ENCODE results near the gene ZBTB48.
"Not testable (repeated sequence)": the region's sequence is repeated elsewhere in the genome, so short reads cannot be mapped to it uniquely, and the experiment has no call there.

Gene ZBTB48

DNA sequence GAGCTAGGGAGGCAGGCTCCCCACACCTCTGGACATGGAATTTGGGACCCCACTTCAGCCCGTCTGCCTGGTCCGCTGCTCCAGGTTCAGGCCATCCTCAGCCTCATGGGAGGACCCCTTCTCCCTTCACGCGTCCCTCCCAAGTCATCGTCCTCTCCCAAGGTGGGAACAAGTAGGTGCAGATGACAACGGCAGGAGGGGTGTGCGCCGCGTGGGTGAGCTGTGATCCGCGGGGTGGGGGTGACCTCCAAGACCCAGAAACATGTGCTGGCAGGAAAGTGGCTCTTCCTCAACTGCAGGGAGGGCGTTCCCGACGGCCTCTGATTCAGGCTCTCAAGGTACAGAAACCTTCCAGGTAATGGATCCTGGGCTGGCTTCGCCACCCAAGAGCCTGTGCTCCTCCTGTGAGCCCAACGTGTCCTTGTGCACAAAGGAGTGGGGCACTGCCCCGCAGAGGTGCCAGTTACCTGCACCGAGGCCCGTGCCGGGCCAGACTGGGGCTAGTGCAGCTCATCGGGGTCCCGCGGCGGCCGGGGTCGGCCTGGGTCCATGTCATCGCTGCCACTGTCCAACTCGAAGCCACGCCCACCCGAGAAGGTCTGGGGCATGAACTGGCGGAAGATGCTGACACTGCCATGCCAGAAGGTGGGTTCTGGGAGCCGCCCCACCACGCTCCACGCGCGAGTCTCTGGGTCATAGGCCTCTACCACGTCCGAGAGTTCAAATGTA, 13.2 kb downstream of the ZBTB48 start:
- DNase-seq: no peak

DNA sequence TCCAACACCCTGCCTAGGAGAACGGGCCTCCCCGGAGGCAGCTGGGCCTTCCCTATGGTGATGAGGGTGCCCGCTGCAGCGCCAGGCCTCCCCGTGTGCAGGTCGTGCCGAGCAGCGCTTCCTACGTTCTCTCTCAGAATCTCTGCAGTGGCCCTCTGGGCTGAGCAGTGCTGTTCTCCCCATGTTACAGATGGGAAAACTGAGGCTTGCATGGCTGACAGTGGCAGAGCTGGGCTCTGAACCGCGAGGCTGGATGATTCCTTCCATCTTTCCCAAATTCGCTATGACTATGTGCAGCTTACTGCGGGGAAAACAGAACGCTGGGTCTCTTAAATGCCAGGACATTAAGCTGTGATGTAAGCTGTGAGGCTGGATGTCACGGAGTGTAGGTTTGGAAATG, 14.0 kb downstream of the ZBTB48 start:
- DNase-seq: no peak

DNA sequence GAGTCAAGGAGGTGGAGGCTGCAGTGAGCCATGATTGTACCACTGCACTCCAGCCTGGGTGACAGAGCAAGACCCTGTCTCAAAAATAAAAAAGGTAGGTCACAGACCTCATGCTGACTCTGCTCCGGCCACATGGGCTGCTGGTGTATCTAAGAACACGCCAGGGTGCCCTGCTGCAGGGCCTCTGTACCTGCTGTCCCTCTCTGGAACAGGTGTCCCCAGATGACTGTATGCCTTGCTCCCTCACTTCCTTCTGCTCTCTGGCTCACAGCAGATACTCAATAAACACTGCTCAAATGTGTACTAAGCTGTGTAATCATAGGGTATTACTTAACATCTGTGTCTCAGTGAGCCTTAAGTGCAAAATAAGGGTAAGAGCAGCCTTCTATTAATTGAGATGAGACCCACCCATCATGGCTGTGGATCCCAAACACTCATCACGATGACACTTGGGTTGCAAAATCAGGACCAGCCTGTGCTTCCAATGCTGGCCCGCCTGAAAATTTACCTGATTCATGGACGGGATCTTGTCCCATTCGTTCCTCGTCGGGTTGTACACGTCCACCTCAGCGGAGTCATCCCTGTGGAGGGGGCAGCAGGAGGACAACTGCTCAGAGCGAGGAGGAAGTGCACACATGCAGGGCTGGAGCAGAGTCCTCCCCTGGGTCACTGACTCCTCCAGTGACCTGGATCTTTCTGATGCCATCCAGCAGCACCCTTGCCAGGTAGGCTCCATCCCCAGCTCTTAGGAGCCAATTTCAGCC, 15.4 kb downstream of the ZBTB48 start:
- no peak for DNase-seq

DNA sequence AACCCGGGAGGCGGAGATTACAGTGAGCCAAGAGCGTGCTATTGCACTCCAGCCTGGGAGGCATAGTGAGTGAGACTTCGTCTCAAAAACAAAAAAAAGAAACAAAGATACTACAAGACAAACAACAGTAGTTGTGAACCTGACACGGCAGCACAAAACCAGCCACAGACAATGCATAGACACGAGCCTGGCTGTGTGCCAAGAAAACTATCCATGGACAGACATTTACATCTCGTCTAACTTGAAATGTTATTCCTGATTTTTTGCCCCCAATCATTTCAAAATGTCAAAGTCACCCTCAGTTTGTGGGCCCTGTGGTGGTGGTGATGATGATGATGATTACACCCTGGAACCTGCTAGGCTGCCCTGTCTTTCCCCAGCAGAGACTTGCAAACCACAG, 16.6 kb downstream of the ZBTB48 start:
- no peak for DNase-seq

DNA sequence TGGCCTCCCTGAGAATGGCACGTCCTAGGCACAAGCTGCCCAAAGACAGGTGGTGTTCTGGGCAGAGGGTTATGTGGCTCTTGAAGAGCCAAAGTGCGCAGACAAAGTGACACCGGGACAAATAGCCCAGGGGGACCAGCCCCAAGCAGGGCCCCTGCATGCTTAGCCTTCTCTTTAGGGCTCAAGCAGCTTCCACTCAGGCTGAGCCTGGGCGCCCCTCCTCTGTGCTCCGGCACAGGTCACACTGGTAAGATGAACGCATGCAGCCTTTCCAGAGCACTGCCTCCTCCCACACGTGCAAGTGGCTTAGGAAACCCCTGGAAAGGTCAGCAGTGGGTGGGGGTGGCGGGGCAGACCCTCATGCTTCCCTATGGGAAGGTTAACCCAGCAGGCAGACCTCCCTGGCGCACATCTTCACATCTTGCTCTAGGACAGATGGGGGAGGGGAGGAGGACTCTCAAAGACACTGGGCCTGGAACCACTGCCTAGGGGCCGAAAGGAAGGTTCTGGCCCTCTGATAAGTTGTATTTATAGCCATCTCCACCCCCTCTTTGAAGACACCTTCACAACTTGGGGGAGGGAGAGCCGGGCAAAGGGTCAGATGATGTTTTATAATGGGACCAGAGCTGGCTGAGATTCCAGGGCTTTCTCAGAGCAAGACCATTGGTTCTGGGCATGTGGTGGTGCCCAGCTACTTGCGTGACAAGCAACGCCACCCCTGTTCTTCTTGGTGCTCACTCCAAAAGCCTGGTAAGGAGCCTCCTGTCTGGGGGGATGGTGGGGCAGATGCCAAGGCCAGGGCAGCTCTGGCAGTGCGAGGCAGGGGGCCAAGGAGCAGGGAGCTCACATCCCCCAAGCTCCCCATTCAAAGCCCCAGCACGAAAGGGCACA, 17.3 kb downstream of the ZBTB48 start:
- no peak for DNase-seq

DNA sequence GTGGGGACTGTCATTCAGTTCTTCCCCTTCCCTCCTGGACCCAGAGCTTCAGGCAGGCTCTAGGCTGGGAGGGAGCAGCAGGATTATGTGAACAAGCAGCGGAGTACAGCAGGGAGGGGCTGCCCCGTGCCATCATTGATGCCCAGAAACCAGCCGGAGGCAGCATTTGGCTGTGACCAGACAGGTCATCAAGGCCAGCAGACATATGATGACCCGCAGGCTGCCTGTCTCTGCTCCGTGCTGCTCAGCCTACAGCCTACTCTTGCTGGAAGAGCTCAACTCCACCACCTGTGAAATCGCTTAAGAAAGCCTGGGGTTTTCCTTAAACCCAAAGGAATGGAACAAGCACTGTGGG, 18.0 kb downstream of the ZBTB48 start:
- DNase-seq: no peak

DNA sequence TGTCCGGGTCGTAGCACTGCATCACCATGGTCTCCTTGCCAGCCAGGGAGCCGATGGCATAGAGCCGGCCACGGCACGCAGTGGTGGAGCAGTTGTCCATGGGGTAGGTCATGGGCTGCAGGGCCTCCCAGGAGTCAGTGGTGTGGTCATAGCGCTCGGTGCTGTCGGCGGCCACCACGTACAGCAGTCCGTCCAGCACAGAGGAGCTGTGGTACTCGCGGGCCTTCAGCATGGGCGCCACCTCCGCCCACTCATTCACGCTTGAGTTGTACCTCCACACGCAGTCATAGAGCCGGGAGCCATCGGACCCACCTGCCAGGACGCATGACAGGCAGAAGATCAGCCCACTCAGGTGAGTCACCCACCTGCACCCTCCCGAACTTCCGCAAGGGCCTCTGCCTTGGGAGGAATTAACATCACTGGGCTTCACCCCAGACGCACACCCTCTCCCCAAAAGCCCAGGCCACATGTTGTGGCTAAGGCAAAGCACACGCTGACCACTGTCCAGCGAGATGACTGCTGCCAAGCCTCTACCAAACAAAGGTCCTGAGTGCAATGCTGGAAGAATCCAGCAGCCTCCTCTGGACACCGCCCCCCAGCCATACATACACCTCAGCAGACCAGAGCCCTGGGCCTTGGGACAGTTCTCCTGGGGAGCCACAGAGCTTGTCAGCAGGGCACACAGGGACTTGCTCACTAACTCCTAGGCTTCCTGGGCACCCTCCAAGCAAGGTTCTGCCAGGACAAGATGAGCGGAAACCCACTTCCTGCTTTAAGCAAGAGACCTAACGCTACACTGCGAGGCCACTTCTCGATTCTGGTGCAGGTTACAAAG, 19.6 kb downstream of the ZBTB48 start:
- no peak for DNase-seq

DNA sequence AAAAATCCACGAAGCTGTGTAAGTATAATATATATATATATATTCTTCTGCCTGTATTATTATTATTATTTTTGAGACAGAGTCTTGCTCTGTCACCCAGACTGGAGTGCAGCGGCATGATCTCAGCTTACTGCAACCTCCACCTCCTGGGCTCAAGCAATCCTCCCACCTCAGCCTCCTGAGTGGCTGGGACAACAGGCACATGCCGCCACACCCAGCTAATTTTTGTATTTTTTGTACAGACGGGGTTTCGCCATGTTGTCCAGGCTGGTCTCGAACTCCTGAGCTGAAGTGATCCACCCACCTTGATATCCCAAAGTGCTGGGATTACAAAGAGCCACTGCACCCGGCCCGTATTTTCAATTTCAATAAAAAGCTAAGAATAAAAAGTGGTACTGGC, 20.2 kb downstream of the ZBTB48 start:
- not testable (repeated sequence) for DNase-seq

DNA sequence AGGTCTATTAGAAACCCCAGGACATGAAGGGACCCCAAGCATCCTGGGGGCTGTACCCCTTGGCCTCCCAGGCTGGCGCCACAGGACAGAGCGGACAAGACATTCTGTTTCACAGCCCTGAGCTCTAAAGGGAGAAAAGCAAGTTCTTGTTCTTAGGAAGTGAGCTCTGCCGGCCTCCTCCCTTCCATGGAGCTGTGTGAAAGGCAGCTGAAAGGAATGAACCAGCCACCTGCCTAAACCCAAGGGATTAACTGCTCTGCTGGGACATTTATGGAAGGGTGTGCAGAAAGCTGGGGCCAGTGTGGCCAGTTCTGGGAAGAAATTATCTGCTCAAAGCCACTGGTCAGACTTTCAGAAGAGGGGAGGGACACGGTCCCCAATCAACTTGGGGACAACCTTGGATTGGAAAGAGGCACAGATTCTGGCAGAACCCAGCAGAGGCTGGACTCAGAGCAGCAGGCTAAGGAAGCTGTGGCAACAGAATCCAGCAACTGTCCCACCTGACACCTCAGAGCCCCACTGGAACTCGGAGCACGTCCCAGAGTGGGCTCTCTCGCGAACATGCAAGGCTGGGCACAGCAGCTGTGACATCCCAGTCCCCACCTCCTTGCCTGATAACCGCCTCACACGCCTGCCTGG, 20.7 kb downstream of the ZBTB48 start:
- no peak for DNase-seq

DNA sequence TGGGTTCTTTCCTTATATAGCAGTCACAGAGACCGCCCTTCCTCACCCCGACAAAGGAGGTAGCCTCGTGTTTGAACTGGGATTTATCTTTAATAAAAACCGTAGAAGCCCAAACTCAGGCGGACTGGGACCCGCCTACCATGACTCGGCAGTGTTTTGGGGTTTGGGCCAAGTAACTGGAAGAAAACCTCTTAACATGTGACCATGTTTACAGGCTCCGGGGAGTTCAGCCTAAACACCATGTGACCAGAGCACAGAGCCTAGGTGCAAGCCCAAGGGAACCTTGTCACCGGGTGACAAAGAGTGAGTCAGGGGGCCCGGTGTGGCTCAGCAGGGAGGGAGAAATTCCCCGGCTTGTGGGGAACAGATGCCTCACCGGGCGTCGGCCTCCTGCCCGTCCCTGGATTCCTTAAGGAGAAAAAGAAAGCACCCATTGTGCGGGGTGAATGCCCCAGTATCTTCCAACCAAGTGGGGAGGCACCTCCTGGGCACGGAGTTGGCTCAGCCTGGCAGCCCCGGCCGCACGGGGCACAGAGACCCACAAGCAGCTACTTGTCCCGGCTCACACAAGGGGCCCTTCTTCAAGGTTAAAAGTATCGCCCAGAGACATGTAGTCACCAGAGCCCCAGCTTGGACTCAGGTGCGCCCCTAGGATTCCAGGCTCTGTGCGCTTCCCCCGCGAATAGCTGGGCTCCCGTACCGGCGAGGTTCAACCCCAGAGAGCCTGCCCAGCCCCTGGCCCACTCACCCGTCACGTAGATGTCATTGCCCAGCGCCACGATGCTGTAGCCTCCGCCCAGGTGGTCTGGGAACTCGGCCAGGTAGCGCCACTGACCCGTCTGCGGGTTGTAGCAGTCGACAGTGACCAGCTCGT, 21.5 kb downstream of the ZBTB48 start:
- DNase-seq: no peak

DNA sequence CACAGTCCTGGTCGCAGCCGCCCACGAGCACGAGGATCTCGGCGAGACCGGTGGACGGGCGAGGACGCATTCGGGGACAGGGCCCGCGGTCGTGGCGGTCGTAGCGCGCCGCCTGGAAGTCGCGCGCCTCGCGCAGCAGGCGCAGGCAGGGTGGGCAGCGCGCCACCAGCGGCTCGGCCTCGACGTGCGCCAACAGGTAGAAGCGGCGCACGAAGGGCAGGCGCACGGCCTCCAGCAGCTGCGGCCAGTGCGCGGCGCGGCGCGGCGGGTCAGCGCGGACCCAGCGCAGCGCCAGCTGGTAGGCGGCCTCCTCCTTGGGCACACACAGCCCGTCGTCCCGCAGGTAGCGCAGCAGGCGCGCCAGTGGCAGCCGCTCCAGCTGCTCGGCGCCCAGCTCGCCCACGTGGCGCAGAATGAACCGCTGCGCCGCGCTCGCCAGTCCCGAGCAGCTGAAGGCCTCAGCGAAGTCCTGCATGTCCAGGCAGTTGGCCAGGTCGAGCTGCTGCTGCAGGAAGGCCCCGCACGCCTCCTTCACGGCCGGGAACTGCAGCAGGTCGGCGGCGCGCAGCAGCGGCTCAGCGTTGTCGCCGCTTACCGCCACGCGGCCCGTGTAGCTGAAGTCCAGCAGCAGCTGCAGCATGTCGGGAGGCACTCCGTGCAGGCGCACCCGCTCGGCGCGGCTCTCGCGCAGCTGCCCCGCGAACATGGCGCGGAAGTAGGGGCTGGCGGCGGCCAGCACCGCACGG, 22.3 kb downstream of the ZBTB48 start:
- no peak for DNase-seq

DNA sequence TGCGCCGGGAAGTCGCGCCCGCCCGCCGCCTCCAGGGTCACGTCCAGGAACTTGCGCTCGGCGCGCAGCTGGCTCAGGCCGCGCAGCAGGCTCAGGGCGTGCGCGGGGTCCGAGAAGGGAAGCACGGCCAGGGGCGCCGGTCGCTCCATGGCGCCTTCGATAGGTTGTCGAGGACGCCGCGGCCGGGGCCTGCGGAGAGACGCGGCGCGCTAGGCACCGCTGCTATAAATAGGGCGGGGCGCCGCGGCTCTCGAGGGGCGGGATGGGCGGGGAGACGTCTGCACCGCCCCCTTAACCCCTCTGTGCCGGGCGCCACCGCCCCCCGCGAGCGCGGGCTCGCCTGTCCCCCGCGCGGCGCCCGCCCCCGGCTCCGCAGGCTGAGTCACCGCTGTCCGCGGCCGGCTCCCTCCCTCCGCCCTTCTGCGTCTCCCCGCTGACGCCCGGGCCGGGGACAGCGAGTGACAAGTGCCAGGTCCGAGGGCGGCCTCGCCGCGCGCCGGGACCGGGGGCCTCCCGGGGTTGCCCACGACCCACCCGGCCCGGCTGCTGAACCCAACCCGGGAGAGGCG, 23.0 kb downstream of the ZBTB48 start, which contains the start of gene KLHL21:
Gene KLHL21 (minus strand): TSS at position 201 of the 569 bp plus-strand sequence. CDS start 52 bp downstream, at position 149.
- DNase-seq: peak in 1 of 2 experiments; percentile 56

DNA sequence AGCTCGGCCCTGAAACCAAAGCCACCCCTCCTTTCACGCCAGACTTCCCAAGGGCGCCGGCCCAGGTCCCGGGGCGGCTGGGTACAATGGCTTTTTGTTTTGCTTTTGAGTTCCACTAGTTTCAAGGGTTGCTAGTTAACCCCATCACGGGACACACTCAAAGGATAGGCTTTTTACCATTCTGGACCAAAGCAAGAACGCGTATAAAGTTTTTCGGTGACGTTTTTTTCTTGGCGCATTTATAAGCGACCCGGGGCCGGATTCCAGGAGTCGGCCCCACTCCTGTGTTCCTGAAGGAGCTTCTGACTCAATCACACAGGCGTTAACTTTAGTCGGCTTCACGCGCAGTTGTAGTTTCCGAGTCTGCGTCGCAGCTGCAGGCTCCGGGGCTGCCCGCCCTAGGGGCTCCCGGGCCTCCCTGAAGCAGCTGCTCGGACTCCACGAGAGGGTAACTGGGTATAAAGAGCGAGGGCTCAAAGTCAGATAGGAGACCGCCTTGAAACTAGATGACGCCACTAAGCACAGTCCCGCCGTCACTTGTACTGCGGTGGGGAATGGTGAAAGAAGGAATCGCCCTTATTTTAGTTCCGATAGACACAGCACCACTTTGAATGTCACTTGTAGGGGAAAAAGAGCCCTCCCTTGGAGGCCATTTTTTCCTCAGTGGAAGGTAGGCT, 23.6 kb downstream of the ZBTB48 start:
- DNase-seq: no peak

DNA sequence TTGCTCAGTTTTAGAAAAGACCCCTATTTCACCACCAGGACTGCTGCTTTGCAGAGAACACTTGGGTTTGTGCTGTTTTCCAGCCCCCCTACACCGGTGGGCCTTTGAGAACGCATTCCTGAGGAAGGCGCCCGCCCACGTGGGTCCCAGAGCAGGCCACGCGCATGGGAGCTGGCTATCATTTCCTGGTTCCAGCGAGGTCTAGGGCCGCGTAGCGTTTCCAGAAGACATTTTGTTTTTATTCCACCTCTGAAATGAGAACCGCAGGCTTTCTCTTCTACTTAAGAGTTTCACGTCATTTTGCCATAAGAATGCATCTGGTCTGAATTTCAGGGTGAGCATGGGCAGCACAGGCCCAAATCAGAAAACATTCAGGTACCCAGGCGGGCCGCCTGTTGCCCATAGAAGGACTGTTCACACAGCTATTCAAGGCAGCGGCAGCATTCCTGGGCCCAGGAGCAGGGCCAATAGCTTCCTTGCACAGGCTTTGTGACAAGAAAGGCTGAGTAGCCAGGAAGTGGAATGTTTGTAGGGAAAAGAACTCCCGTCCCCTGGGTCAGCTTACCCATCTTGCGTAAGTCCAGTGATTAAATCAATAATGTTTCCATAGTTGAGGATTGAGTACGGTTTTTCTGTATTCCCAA, 24.2 kb downstream of the ZBTB48 start:
- no peak for DNase-seq

DNA sequence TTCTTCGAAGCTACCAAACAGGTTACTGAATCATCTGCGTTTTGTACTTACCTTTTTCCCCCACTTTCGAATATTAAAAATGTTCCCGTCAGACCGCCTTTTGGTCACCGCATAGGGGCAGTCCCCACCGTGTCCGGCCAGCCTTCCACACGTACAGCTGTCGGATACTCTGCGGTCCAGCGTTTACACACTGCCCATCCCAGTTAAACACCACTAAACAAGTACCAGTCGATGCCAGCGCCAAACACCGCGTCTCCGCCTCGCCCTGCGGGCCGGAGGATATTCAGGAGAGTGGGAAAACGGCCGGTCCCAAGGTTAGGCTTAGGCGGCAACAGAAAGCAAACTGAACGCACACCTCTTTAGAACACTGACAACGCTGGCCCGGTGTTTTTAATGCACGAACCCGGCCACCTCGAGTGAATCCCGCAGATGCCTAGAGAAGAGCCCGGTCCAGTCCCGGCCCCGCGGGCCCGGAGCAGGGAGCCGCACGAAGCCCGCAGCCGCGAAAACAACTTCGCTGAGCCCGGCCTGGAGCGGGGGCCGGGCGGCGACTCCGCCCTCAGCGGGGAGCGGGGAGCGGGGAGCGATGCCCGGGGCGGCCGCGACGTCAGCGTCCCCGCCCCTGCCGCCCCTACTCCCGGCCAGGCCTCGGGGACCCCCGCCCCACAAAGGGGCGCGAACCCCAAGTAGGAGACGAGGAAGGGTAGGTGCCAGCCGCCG, 33.0 kb downstream of the ZBTB48 start:
- DNase-seq: peak in 1 of 2 experiments; percentile 59

DNA sequence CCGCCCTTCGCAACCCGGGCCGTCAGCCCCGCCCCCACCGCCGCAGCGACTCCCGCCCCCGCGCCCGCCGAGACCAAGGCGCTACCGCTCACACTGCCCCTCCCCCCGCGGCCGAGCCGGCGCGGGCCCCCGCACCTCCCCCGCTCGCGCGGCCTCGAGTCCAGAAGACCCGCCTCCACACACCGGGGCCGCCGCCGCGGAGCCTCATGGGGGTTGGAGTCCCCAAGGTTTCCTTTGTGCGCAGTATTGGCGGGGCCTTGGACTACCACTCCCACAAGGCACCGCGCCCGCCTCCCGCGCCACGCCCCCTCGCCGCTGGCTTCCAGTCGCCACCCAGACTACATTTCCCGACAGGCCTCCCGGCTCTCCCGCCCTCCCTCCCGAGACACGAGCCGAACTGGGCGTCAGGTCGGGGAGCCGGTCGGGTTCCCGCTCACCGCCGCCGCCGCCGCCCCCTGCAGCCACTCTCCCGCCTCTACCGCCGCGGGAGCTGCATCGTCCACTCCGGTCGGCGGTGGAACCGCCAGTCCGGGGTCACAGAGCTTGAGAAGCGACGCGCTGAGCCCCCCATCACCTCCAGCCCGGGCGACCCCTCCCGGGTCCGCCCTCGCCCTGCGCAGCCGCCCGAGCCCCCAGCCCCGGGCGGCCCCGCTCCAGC, 33.7 kb downstream of the ZBTB48 start, which contains the start of gene PHF13:
Gene PHF13 (plus strand): TSS at position 371 of the 658 bp plus-strand sequence. CDS start 336 bp downstream, outside the sequence.
- peak; percentile 95 to 98 for DNase-seq

Data from NCI-H187 (cell line).